K562 (cell line): ENCODE data around the gene ARF4. TPM values are rescaled to one million over a fixed set of nuclear protein-coding genes. Genes with fewer than 3 reads are reported as not detected.

Experiments used
- BMI1 ChIP-seq: fragments of 150-350 bp; IDR thresholded peaks from 2 replicates; pipeline ENCODE4 v1.6.1; 2014; ENCODE audit warnings: low read length
- ESRRB ChIP-seq: fragments of 250-450 bp; sonication (Bioruptor Pico); IDR thresholded peaks from 2 replicates; pipeline ENCODE4 v1.5.0; 2020; ENCODE audit warnings: mild to moderate bottlenecking, moderate library complexity, borderline replicate concordance
- FOXP1 ChIP-seq: sonication (generic); formaldehyde crosslinking; IDR thresholded peaks from 2 replicates; pipeline ENCODE4 v1.8.0; 2022; ENCODE audit warnings: mild to moderate bottlenecking, missing genetic modification reagents
- HMBOX1 ChIP-seq: sonication (generic); IDR thresholded peaks from 2 replicates; pipeline ENCODE4 v1.6.1; 2016
- LEF1 ChIP-seq: fragments of 450-650 bp; IDR thresholded peaks from 2 replicates; pipeline ENCODE4 v1.6.1; 2016; ENCODE audit warnings: mild to moderate bottlenecking
- MAZ ChIP-seq, 2 experiments: fragments of 450-650 bp in 1 of 2; sonication (generic) in 1 of 2; formaldehyde crosslinking; IDR thresholded peaks in 1 of 2; conservative IDR thresholded peaks in 1 of 2; 2 replicates each; pipeline versions ENCODE4 v1.4.0 to v1.5.0; 2020; ENCODE audit warnings: mild to moderate bottlenecking in 1 of 2, missing genetic modification reagents in 1 of 2
- MXI1 ChIP-seq: IDR thresholded peaks from 2 replicates; pipeline ENCODE4 v1.6.1; 2011; ENCODE audit warnings: low read depth, mild to moderate bottlenecking, improper control_type of control experiment, low read length
- NCOA1 ChIP-seq: fragments of 450-650 bp; IDR thresholded peaks from 2 replicates; pipeline ENCODE4 v1.6.1; 2016; ENCODE audit warnings: low read depth
- PCBP2 ChIP-seq: fragments of 200-400 bp; formaldehyde crosslinking; IDR thresholded peaks from 2 replicates; pipeline ENCODE4 v1.6.1; 2018; ENCODE audit warnings: low read length, low read depth, mild to moderate bottlenecking, moderate library complexity; ENCODE audit not compliant: poor library complexity, severe bottlenecking
- RNF2 ChIP-seq: sonication (generic); IDR thresholded peaks from 2 replicates; pipeline ENCODE4 v1.6.1; 2016
- SIN3A ChIP-seq, 2 experiments: fragments of 150-350 bp in 1 of 2; IDR thresholded peaks; 2 replicates each; pipeline ENCODE4 v1.6.1; 2011 to 2016; ENCODE audit warnings: borderline replicate concordance in 2 of 2, low read depth in 2 of 2, low read length in 2 of 2, mild to moderate bottlenecking in 2 of 2, moderate library complexity in 2 of 2; ENCODE audit not compliant: control insufficient read depth in 1 of 2
- TFAM ChIP-seq: fragments of 250-450 bp; sonication (Bioruptor Pico); conservative IDR thresholded peaks from 2 replicates; pipeline ENCODE4 v1.5.0; 2021; ENCODE audit warnings: mild to moderate bottlenecking, moderate library complexity
- TSC22D4 ChIP-seq: fragments of 450-650 bp; IDR thresholded peaks from 2 replicates; pipeline ENCODE4 v1.6.1; 2016; ENCODE audit warnings: missing genetic modification characterization, missing biosample characterization, control low read depth
- ZBED1 ChIP-seq: IDR thresholded peaks from 2 replicates; pipeline ENCODE4 v1.6.1; 2014
- ZBTB43 ChIP-seq: sonication (generic); formaldehyde crosslinking; IDR thresholded peaks from 2 replicates; pipeline ENCODE4 v1.8.0; 2023; ENCODE audit warnings: mild to moderate bottlenecking, missing genetic modification reagents
- ZNF143 ChIP-seq: sonication (generic); formaldehyde crosslinking; IDR thresholded peaks from 2 replicates; pipeline ENCODE4 v1.9.0; 2022; ENCODE audit warnings: mild to moderate bottlenecking, missing genetic modification reagents
- ZNF639 ChIP-seq, 2 experiments: fragments of 200-800 bp in 1 of 2; sonication (Bioruptor generic) in 1 of 2; sonication (generic) in 1 of 2; formaldehyde crosslinking in 1 of 2; IDR thresholded peaks in 1 of 2; conservative IDR thresholded peaks in 1 of 2; 2 replicates each; pipeline versions ENCODE4 v1.5.0 to v1.6.1; 2016 to 2020; ENCODE audit warnings: missing compliant biosample characterization in 1 of 2, missing genetic modification characterization in 1 of 2, missing genetic modification reagents in 1 of 2
- polyA plus RNA-seq, 8 experiments: library from polyadenylated mRNA; depleted of rRNA in 4 of 8; stranded (reverse) in 5 of 8; unstranded in 3 of 8; fragments of >200 nt; fragmentation: Nextera tagmentation in 2 of 8; fragmentation: Illumina TruSeq in 1 of 8; extraction: Ambion mirVana in 2 of 8; extraction: Trizol in 1 of 8; gene quantifications; 2 replicates each; pipeline versions ENCODE4 v1.2.1 to v1.2.3, GENCODE V29; 2011 to 2014; ENCODE audit warnings: inconsistent platforms in 1 of 8, missing spikeins in 1 of 8
- total RNA-seq, 7 experiments: library from RNA; depleted of rRNA in 6 of 7; stranded (reverse); fragments of >200 nt in 6 of 7; fragmentation: Illumina TruSeq in 2 of 7; extraction: Trizol in 2 of 7; gene quantifications; 2 replicates each; pipeline versions ENCODE4 v1.2.1 to v1.2.3, GENCODE V29; 2011 to 2021; ENCODE audit warnings: low replicate concordance in 1 of 7
- TF ChIP-seq, protein P1 (sequence below): fragments of 450-650 bp; IDR thresholded peaks from 2 replicates; pipeline ENCODE4 v1.7.0; 2016; ENCODE audit warnings: borderline replicate concordance
- TF ChIP-seq, protein P2 (sequence below): fragments of 250-450 bp; sonication (Bioruptor Pico); IDR thresholded peaks from 2 replicates; pipeline ENCODE4 v1.5.0; 2020; ENCODE audit warnings: mild to moderate bottlenecking, borderline replicate concordance

Gene ARF4
- total and polyA plus RNA-seq, 9 of the 15 experiments (the other 6 are each of a cell fraction or from before 2014, with no cell fraction given), result 41.1 to 273 (median 83.8) TPM

- TF ChIP-seq SIN3A (IDR thresholded peaks at IDR 0.05; ENCODE audit: borderline replicate concordance in 2 of 2, control insufficient read depth in 1 of 2, low read depth in 2 of 2, low read length in 2 of 2) (peak in 1 of 2 experiments; percentile 83; a peak in 1 of 4 replicates), LEF1 (no peak), TFAM (CRISPR knock-in tag) (no peak), HMBOX1 (no peak), ZBED1 (no peak), MAZ (CRISPR knock-in tag; conservative IDR thresholded peaks at IDR 0.05 in 1 of 2, IDR thresholded peaks at IDR 0.05 in 1 of 2) (peak; percentile 35 to 46; a peak in 2 of 4 replicates), ZNF639 (CRISPR knock-in tag; conservative IDR thresholded peaks at IDR 0.05 in 1 of 2, IDR thresholded peaks at IDR 0.05 in 1 of 2) (peak in 1 of 2 experiments; percentile 78; a peak in 2 of 4 replicates), NCOA1 (no peak), RNF2 (peak; percentile 80; the same call in 1 of the 2 replicates), BMI1 (no peak), FOXP1 (CRISPR knock-in tag) (peak; percentile 21; the same call in 1 of the 2 replicates), ESRRB (CRISPR knock-in tag) (no peak), PCBP2 (no peak), ZBTB43 (0 out of 2 replicates have a peak, but pooled peaks have one; percentile 21), MXI1 (0 out of 2 replicates have a peak, but pooled peaks have one; percentile 9), TSC22D4 (tag) (no peak), ZNF143 (peak; percentile 31; the same call in 1 of the 2 replicates)
- TF ChIP-seq, protein P1, sequence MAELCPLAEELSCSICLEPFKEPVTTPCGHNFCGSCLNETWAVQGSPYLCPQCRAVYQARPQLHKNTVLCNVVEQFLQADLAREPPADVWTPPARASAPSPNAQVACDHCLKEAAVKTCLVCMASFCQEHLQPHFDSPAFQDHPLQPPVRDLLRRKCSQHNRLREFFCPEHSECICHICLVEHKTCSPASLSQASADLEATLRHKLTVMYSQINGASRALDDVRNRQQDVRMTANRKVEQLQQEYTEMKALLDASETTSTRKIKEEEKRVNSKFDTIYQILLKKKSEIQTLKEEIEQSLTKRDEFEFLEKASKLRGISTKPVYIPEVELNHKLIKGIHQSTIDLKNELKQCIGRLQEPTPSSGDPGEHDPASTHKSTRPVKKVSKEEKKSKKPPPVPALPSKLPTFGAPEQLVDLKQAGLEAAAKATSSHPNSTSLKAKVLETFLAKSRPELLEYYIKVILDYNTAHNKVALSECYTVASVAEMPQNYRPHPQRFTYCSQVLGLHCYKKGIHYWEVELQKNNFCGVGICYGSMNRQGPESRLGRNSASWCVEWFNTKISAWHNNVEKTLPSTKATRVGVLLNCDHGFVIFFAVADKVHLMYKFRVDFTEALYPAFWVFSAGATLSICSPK, result no peak
- TF ChIP-seq, protein P2, sequence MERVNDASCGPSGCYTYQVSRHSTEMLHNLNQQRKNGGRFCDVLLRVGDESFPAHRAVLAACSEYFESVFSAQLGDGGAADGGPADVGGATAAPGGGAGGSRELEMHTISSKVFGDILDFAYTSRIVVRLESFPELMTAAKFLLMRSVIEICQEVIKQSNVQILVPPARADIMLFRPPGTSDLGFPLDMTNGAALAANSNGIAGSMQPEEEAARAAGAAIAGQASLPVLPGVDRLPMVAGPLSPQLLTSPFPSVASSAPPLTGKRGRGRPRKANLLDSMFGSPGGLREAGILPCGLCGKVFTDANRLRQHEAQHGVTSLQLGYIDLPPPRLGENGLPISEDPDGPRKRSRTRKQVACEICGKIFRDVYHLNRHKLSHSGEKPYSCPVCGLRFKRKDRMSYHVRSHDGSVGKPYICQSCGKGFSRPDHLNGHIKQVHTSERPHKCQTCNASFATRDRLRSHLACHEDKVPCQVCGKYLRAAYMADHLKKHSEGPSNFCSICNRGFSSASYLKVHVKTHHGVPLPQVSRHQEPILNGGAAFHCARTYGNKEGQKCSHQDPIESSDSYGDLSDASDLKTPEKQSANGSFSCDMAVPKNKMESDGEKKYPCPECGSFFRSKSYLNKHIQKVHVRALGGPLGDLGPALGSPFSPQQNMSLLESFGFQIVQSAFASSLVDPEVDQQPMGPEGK, result no peak
Measured at GRCh38 chr3:57555738-57556458, 41.2 kb downstream of the ARF4 start, which contains the start of gene PDE12 (continued).
